Purkinje cell (primary cell): ENCODE measurements around the gene ANKRD13A. TPM values are rescaled to one million over a fixed set of nuclear protein-coding genes. Genes with fewer than 3 reads are reported as not detected.

Experiments used
- polyA plus RNA-seq: library from polyadenylated mRNA; unstranded; fragments of >200 nt; fragmentation: Nextera tagmentation; gene quantifications from 2 replicates; pipeline ENCODE4 v1.2.1, GENCODE V29; 2014

The ANKRD13A gene
- polyA plus RNA-seq, result 11.2 and 18.9 TPM in 2 replicates

GRCh38 chr12:109998904-109999648, at the start of gene ANKRD13A:
Gene ANKRD13A, plus strand, starts transcription at chr12:109999430. Its CDS starts 259 bp downstream, at chr12:109999689.

GRCh38 chr12:109995686-109996482, 3.3 kb upstream of the ANKRD13A start, which contains the start of gene GIT2:
Gene GIT2, minus strand, starts transcription at chr12:109996368. Its CDS starts 144 bp downstream, at chr12:109996224.

GRCh38 chr12:110048242-110049027, 49.2 kb downstream of the ANKRD13A start, which contains the start of gene C12orf76:
Gene C12orf76, minus strand, starts transcription at chr12:110048522. Its CDS starts 27 bp downstream, at chr12:110048495.

Other genes with a start within 250 kb of the ANKRD13A start
- gene TRPV4, start 166.0 kb upstream of the ANKRD13A start, polyA plus RNA-seq, result not detected in 2 replicates
- 5.8 and 6.7 TPM in 2 replicates for gene GLTP, start 118.9 kb upstream of the ANKRD13A start, polyA plus RNA-seq
- gene TCHP, start 99.2 kb upstream of the ANKRD13A start, polyA plus RNA-seq, result 8.7 and 9.2 TPM in 2 replicates
- gene GIT2, start 3.1 kb upstream of the ANKRD13A start, polyA plus RNA-seq, result 10.9 and 16.2 TPM in 2 replicates
- gene C12orf76, start 49.1 kb downstream of the ANKRD13A start, polyA plus RNA-seq, result 170 and 199 TPM in 2 replicates
- 13.4 and 20.6 TPM in 2 replicates for gene IFT81, start 124.9 kb downstream of the ANKRD13A start, polyA plus RNA-seq